GM19239 (cell line): Measurements from ENCODE around the gene MS4A3.
"Not testable (repeated sequence)": the region's sequence is repeated elsewhere in the genome, so short reads cannot be mapped to it uniquely, and the experiment has no call there.

Source experiments
- DNase-seq: peaks from one replicate; pipeline ENCODE4 v3.0.0; 2011; ENCODE audit warnings: low spot score; ENCODE audit not compliant: insufficient read length
- FAIRE-seq: peaks from 2 replicates; lab custom pipeline; 2011; peaks lifted over from hg19 to GRCh38; lab: Jason Lieb, UNC

MS4A3 gene, protein sequence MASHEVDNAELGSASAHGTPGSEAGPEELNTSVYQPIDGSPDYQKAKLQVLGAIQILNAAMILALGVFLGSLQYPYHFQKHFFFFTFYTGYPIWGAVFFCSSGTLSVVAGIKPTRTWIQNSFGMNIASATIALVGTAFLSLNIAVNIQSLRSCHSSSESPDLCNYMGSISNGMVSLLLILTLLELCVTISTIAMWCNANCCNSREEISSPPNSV

DNA sequence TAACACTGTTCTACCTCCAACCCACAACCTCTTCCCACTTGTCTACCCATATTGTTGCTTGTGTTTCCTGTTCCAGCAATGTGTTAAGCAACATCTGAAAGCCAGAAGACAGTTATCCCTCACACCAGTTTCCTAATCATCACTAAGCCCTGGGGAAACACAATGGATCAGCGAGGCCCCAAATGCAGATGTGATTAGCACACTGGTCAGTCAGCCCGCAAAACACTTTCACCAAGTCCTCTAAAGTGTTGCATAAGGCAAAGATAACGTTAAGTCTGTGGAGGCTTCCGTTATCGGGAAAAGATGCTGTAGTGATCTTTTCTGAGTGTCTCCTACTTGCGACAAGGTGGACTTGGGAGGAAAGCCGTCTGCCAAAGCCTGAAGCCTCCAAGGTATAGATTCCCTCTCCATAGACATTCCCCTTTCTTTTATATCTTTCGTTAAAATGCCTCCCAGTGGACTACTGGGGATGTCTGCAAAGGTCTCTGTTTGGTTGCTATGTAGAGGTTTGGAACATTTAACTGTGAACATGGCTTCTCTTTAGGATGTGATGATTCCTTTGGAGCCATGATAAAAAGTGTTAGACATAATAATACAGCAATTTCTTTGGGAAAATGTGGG, at the start of gene MS4A3:
MS4A3 (plus strand) TSS at position 317 of the 621 bp plus-strand sequence. CDS start 4,496 bp downstream, outside the sequence.
- DNase-seq (no peak), FAIRE-seq (no peak)

DNA sequence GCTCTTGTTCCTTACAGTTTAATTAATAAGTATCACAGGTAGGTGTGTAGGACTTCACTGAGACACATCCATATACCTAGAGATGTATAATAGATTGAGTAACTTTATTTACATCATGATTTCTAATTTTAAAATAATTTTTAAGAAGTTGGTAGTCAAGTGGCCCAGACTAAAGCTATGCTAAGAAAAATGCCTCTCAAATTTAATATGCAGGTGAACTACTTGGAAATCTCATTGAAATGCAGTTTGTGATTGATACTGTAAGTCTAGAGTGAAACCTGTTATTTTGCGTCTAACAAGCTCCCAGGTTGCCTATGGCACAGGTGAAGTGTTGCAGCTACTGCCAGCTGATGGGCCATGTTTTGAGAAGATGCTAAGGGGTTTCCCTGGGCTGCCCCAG, 39.6 kb upstream of the MS4A3 start, which contains the start of gene OOSP4B:
OOSP4B (plus strand) TSS at position 301 of the 400 bp plus-strand sequence.
- FAIRE-seq (no peak), DNase-seq (no peak)

DNA sequence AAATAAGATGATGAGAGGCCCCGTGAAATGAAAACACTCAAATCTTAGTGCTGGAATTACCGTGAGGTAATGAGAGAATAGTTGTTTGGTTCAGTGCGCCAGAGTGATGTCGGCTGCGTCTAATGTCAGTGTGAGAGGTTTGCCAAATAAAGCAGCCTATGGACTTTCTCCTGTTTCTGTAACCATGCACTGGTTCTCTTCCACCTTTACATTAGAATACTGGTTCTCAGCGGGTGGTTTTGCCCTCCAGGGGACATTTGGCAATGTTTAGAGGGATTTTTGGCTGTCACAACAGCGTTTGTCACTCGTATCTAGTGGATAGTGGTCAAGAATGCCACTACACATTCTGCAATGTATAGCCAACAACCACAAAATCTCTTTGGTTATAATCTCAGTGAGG, 38.4 kb upstream of the MS4A3 start:
- DNase-seq (no peak), FAIRE-seq (no peak)

DNA sequence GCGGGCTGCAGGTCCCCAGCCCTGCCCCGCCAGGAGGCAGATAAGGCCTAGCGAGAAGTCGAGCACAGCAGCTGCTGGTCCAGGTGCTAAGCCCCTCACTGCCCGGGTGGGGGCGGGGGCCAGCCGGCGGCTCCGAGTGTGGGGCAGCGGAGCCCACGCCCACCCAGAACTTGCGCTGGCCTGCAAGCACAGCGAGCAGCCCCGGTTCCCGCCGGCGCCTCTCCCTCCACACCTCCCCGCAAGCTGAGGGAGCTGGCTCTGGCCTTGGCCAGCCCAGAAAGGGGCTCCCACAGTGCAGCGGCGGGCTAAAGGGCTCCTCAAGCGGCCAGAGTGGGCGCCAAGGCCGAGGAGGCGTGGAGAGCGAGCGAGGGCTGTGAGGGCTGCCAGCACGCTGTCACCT, 36.1 kb upstream of the MS4A3 start:
- not testable (repeated sequence) for FAIRE-seq, DNase-seq

DNA sequence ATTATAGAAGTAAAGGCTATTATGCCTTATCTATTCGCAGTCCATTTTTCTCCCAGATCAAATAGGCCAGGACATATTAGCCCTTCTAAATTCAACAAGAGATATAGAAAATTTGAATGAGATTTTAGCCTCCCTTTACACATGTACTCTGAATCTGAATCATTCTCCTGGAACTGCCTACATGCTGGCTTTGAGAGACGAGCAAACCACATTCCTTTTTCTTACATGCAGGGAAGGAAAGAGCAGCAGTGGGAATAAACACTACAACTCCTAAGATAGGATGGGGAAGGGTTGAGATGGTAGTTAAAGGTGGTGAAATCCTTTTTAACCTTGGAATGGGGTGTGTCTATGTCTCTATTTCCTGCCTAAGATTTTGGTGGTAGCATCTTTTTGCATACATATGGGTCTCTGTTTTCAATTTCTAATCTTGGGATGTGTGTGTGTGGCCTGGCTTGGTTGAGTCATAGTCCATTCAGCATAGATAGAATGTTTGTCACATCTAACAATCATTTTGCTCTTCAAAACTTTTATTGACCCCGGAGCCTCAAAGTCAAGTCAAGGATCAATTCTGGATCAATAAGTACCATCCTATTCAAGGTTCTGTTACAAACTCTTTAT, 27.3 kb upstream of the MS4A3 start:
- DNase-seq = no peak
- FAIRE-seq = no peak

DNA sequence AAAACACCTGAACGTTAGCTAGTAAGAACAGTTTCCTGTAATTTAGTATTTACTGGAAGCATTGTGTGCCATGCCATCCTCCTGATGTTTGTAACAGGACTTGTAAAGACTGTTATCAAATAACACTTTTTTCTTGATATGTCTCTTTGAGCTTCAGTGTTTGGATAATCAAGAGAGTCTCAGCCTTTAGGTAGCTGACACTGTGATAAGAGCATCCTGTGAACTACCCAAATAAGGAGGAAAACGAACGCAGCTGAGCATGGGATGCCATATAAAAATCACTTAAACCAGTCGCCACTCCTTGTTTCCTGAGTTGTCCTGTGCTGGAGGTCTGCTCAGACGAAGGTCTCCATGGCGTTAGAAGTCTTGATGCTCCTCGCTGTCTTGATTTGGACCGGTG, 16.4 kb upstream of the MS4A3 start, which contains the start of gene OOSP2:
OOSP2 (plus strand) TSS at position 301 of the 400 bp plus-strand sequence; CDS start at position 352, 51 bp downstream.
- FAIRE-seq (no peak), DNase-seq (no peak)

DNA sequence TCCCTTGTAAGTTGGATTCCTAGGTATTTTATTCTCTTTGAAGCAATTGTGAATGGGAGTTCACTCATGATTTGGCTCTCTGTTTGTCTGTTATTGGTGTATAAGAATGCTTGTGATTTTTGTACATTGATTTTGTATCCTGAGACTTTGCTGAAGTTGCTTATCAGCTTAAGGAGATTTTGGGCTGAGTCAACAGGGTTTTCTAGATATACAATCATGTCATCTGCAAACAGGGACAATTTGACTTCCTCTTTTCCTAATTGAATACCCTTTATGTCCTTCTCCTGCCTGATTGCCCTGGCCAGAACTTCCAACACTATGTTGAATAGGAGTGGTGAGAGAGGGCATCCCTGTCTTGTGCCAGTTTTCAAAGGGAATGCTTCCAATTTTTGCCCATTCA, 6.0 kb upstream of the MS4A3 start:
- not testable (repeated sequence) for FAIRE-seq

DNA sequence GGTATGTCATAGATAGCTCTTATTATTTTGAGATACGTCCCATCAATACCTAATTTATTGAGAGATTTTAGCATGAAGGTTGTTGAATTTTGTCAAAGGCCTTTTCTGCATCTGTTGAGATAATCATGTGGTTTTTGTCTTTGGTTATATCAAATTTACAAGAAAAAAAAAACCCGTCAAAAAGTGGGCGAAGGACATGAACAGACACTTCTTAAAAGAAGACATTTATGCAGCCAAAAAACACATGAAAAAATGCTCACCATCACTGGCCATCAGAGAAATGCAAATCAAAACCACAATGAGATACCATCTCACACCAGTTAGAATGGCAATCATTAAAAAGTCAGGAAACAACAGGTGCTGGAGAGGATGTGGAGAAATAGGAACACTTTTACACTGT, 5.6 kb upstream of the MS4A3 start:
- FAIRE-seq, DNase-seq: not testable (repeated sequence)

More for the DNA sequence above, 6.0 kb upstream of the MS4A3 start:
- DNase-seq = not testable (repeated sequence)

DNA sequence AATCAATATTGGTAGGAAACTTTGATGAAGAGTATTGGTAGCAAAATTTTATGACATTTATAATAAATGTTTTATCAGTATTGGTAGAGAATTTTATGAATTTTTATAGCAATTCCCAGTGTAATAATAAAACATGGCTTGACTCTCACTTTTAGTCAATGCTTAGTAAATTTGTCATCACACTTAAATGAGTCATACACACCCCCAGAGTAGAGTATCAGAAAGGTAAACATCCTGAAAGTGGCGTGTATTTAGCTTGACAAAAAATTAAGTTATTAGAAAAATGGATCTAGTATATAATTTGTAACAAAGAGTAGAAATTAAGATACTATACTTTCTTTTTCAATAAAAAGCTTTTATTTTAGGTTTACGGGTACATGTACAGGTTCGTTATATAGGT, 2.6 kb downstream of the MS4A3 start:
- no peak for FAIRE-seq

DNA sequence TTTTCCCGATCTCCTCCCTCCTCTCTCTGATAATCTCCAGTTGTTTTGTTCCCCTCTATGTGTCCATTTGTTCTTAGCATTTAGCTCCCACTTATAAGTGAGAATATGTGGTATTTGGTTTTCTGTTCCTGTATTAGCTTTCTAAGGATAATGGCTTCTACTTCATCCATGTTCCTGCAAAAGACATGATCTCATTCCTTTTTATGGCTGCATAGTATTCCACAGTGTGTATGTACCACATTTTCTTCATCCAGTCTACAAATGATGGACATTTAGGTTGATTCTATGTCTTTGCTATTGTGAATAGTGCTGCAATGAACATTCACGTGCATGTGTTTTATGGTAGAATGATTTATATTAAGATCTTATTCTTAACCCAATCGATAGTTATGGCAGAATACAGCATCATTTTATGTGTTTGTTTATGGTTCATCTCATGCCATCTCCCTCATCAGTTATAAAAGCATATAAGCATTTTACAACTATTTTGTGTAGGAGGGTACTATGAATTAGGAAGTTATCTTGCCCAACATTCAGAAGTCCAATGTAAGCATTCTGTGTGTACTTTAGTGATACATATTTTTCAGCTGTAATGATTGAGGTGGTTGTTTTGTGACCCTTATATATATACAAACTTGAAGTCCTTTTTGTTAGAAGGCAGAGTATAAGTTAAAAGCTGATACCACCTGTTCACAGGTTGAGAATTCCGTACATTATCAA, 3.2 kb downstream of the MS4A3 start:
- no peak for FAIRE-seq

More for the DNA sequence above, 2.6 kb downstream of the MS4A3 start:
- DNase-seq = no peak

DNA sequence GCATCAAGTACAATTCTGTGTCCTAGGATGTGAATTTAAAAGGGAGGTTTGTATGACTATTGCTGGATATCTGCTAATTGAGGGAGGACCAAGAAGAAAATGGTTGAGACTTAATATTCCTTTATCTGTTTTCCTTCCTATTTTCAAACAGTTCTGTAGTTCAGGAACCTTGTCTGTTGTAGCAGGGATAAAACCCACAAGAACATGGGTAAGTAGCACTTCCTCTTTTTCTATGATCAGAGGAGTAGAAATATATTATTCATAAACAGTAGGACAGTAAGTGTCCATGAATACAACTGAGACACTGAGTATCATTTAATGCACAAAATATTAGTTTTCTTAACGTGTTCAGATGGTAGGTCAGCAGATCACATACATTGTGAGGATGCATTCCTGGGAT, 7.6 kb downstream of the MS4A3 start:
- no peak for DNase-seq
- FAIRE-seq = peak; percentile 45

More for the DNA sequence above, 3.2 kb downstream of the MS4A3 start:
- no peak for DNase-seq

DNA sequence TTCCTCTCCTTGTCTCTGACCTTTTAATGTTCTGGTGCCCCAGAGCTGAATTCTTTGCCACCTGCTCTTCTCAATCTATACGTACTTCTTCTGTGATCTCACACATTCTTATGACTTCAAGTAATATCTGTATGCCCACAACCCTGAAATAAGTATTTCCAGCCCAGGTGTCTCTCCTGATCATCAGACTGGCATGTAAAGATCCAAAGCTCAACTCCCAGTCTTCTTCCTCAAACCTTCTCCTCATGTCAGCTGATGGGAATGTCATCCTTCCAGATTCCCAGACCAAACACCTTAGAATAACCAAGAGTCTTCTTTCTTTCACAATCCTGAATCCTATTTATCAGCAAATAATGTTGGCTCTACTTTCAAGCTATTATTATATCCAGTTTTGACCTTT, 9.3 kb downstream of the MS4A3 start:
- FAIRE-seq (no peak), DNase-seq (no peak)

DNA sequence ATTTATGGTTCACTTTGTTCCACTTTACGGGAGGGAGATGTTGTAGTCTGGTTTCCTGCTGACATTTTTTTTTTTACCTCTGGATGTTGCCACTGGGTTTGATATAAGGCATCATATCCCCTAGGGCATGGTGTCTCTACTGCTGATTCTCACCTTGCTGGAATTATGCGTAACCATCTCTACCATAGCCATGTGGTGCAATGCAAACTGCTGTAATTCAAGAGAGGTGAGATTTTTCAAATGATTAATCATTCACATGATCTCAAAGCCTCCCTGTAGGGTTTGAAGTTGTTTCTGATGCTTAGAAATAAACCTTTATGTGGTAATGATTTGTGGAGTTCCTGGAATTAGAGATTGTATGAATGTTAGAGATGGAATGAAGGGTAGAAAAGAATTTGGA, 13.0 kb downstream of the MS4A3 start:
- no peak for FAIRE-seq
- DNase-seq = no peak

DNA sequence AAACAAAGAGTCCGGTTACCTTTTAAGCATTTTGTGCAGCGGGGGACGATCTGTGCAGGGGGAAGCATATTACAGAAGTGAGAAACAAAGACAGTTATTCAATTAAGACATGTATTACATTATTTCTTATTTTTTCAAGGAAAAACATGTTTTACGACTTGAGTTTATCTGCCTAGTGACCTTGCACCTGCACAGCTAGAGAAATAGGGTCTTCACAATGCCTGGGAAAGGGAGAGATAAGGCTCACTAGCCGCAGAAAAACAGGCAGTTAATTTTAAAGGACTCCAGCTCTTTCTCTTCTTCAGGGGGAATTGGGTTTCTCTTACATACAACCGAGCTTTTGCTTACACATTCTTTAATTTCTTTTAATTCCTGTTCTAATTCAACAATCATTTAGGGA, 15.2 kb downstream of the MS4A3 start:
- DNase-seq, FAIRE-seq: not testable (repeated sequence)

DNA sequence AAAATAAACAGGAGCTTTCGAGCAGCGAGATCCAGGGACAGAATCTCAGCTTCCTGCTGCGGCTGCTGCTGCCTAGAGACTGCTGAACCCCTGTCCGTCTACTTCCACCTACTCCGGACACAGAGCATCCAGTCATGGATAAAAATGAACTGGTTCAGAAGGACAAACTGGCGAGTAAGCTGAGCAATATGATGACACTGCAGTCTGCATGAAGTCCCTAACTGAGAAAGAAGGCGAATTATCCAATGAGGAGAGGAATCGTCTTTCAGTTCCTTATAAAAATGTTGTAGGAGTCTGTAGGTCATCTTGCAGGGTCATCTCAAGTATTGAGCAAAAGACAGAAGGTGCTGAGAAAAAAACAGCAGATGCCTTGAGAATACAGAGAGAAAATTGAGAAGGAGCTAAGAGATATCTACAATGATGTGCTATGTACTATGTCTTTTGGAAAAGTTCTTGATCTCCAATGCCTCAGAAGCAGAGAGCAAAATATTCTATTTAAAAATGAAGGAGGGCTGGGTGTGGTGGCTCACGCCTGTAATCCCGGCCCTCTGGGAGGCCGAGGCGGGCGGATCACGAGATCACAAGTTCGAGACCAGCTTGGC, 20.9 kb downstream of the MS4A3 start:
- DNase-seq (no peak), FAIRE-seq (no peak)

DNA sequence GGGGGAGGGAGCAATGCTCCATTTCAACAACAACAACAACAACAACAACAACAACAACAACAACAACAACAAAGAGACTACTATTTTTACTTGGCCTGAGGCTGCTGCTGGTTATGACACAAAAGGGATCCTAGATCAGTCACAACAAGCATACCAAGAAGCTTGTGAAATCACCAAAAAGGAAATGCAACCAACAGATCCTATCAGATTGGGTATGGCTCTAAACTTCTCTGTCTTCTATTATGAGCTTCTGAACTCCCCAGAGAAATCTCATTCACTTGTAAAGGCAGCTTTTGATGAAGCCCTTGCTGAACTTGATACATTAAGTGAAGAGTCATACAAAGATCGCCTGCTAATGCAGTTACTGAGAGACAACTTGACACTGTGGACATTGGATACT, 21.5 kb downstream of the MS4A3 start:
- DNase-seq (no peak), FAIRE-seq (no peak)

DNA sequence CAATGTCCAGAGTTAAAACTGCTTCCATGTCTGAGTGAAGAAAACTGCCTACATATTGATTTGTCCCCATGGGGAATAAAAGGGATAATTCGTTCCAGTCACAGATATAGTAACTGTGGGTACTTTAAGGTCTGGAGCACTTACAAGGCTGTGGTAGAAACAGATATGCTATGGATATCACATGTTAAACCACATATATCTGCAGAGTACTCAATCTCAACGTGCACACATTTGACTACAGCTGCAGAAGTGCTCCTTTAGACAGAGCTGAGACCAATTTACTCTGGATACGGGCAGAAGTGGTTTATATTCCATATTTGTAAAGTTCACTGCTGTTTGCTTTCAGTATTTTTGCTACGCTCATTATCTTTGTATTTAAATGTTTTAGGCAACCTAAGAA, 22.3 kb downstream of the MS4A3 start:
- DNase-seq = no peak
- FAIRE-seq = no peak

DNA sequence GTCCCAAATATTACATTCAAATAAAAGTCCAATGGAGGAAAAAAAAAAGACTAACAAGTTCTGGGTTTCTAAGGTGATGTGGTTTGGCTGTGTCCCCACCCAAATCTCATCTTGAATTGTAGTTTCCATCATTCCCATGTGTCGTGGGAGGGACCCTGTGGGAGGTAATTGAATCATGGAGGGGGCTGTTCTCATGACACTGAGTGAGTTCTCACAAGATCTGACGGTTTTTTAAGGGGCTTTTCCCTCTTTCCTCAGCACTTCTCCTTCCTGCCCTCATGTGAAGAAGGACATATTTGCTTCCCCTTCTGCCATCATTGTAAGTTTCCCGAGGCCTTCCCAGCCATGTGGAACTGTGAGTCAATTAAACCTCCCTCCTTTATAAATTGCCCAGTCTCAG, 24.1 kb downstream of the MS4A3 start:
- DNase-seq = no peak
- no peak for FAIRE-seq

DNA sequence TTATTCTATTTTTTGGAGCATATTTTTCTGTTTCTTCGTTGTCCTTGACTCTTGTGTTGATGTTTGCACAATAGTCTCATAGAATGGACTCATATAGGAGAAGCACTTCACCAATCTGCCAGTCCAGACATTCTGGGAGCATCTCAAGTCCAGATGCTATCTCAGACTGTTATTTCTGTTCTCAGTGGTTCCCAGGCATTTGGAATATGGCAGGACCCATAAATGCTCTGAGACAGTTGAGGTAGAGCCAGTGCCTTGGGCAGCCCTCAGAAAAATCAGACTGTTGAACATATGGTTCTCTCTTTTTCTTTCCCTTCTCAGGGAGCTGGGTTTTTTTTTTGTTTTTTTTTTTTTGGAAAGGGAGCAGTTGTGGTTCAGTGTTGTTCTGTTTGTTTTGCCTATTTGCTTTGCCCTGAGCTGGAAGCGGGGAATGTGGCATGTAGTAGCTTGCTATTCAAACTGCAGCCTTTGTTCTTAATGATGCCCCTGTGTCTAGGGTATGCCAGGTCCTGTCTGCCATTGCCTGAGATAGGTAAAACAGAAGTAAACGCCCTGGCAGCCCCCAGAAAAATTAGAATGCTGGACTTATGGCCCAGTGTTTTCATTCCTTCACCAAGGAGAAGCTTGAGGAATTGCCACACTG, 28.3 kb downstream of the MS4A3 start:
- FAIRE-seq = no peak

DNA sequence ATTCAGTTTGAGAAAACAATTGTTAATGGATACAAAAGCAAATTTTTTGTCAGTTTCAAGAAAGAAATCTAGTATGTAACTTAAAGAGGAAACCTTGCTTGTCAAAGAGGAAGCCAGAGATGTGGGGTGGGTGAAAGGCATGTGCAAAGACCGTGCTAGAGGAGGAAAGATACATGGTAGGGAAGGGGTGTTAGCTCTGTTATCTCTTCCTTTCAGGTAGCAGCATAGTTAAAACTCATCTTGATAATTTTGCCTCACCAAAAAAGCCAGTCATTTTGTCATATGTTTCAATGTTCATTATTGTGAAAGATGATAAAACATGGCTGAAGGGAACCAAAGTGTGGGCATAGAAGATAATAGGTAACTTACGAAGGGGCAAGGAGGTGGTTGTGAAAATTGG, 29.4 kb downstream of the MS4A3 start:
- DNase-seq (no peak), FAIRE-seq (no peak)

More for the DNA sequence above, 28.3 kb downstream of the MS4A3 start:
- no peak for DNase-seq
